Astrocyte (in vitro differentiated cells and primary cell): ENCODE results near the gene DHRS3. TPM values are rescaled to one million over a fixed set of nuclear protein-coding genes. Genes with fewer than 3 reads are reported as not detected.
A peak's percentile ranks its signal among the peaks of the same experiment; 100 is the strongest.

Experiments
- DNase-seq: peaks from one replicate; pipeline ENCODE4 v3.0.0-alpha.2; 2010; ENCODE audit warnings: low read depth
- FAIRE-seq: peaks from 2 replicates; lab custom pipeline; 2011; peaks lifted over from hg19 to GRCh38; lab: Jason Lieb, UNC
- H2AFZ ChIP-seq: 2 replicates; pipeline ENCODE4 v1.6.0; 2012; ENCODE audit warnings: low read depth, low read length, inconsistent platforms
- H3K27ac ChIP-seq: 2 replicates; pipeline ENCODE4 v1.5.1; 2011; ENCODE audit warnings: low read depth, low read length, inconsistent platforms
- H3K27me3 ChIP-seq: 2 replicates; pipeline ENCODE4 v1.6.0; 2011; ENCODE audit warnings: low read length, inconsistent platforms; ENCODE audit not compliant: insufficient read depth
- H3K36me3 ChIP-seq: 2 replicates; pipeline ENCODE4 v1.5.1; 2011; ENCODE audit warnings: low read length, inconsistent platforms; ENCODE audit not compliant: insufficient read depth
- H3K4me1 ChIP-seq: 2 replicates; pipeline ENCODE4 v1.5.1; 2011; ENCODE audit warnings: low read length, inconsistent platforms; ENCODE audit not compliant: insufficient read depth
- H3K4me2 ChIP-seq: 2 replicates; pipeline ENCODE4 v1.6.0; 2012; ENCODE audit warnings: low read length, inconsistent platforms
- H3K4me3 ChIP-seq: 2 replicates; pipeline ENCODE4 v1.5.1; 2011; ENCODE audit warnings: low read depth, mild to moderate bottlenecking, low read length, inconsistent platforms; ENCODE audit not compliant: insufficient read depth
- H3K79me2 ChIP-seq: 2 replicates; pipeline ENCODE4 v1.6.0; 2012; ENCODE audit warnings: mild to moderate bottlenecking, low read length, inconsistent platforms; ENCODE audit not compliant: insufficient read depth
- H3K9ac ChIP-seq: 2 replicates; pipeline ENCODE4 v1.6.0; 2012; ENCODE audit warnings: mild to moderate bottlenecking, low read length, inconsistent platforms
- H3K9me3 ChIP-seq: 2 replicates; pipeline ENCODE4 v1.5.1; 2012; ENCODE audit warnings: low read depth, mild to moderate bottlenecking, low read length, inconsistent platforms; ENCODE audit not compliant: insufficient read depth
- H4K20me1 ChIP-seq: 2 replicates; pipeline ENCODE4 v1.6.0; 2012; ENCODE audit warnings: low read length, inconsistent platforms; ENCODE audit not compliant: insufficient read depth
- H3K27ac Mint-ChIP-seq: one replicate; pipeline ENCODE4 v1.8.0; 2021; ENCODE audit warnings: mild to moderate bottlenecking, mixed read lengths; ENCODE audit not compliant: unreplicated experiment
- H3K27me3 Mint-ChIP-seq: one replicate; pipeline ENCODE4 v1.8.0; 2021; ENCODE audit warnings: low read depth, mixed read lengths; ENCODE audit not compliant: unreplicated experiment
- H3K36me3 Mint-ChIP-seq: one replicate; pipeline ENCODE4 v1.8.0; 2021; ENCODE audit warnings: low read depth, mixed read lengths; ENCODE audit not compliant: unreplicated experiment
- H3K4me1 Mint-ChIP-seq: one replicate; pipeline ENCODE4 v1.8.0; 2021; ENCODE audit warnings: low read depth, mixed read lengths; ENCODE audit not compliant: unreplicated experiment
- H3K4me3 Mint-ChIP-seq: one replicate; pipeline ENCODE4 v1.8.0; 2021; ENCODE audit warnings: mild to moderate bottlenecking, moderate library complexity, mixed read lengths; ENCODE audit not compliant: unreplicated experiment
- H3K9me3 Mint-ChIP-seq: one replicate; pipeline ENCODE4 v1.8.0; 2021; ENCODE audit warnings: mild to moderate bottlenecking, mixed read lengths; ENCODE audit not compliant: unreplicated experiment
- CTCF ChIP-seq: IDR thresholded peaks from 2 replicates; pipeline ENCODE4 v1.5.1; 2011; ENCODE audit warnings: low read depth, mild to moderate bottlenecking, inconsistent platforms, low read length, moderate library complexity; ENCODE audit not compliant: insufficient read depth
- EZH2 ChIP-seq: IDR thresholded peaks from 2 replicates; pipeline ENCODE4 v1.6.1; 2012; ENCODE audit warnings: mild to moderate bottlenecking, low read length, inconsistent platforms; ENCODE audit not compliant: insufficient read depth
- total RNA-seq: library from RNA; stranded (reverse); gene quantifications from 2 replicates; pipeline ENCODE4 v1.2.1, GENCODE V29; 2021

The DHRS3 gene
- total RNA-seq, 1 donor from 2014 or later = 3.4 TPM

GRCh38 chr1:12621346-12622335, 3.6 kb upstream of the DHRS3 start:
- Histone ChIP-seq H3K9me3 (no peaks in the 10 kb centered on the region), H3K36me3 (no peaks in the 10 kb centered on the region), H3K27ac (no peak overlapping the region), H4K20me1 (no peaks in the 10 kb centered on the region), H3K4me1 (peaks cover 26% of the 10 kb centered on the region), H3K9ac (no peak overlapping the region), H3K79me2 (peaks cover 9% of the 10 kb centered on the region), H3K27me3 (peaks cover 5% of the 10 kb centered on the region), H3K4me2 (peak overlapping the region; percentile 47), H3K4me3 (no peak overlapping the region), H2AFZ (peak overlapping the region; percentile 11)
- no peak for FAIRE-seq
- no peak for TF ChIP-seq EZH2
- no peak for TF ChIP-seq CTCF
- no peak overlapping the region for H3K27ac Mint-ChIP-seq
- DNase-seq = peak; percentile 42
- H3K4me1 Mint-ChIP-seq = peaks cover 15% of the 10 kb centered on the region
- peaks cover 25% of the 10 kb centered on the region for H3K27me3 Mint-ChIP-seq
- H3K4me3 Mint-ChIP-seq = no peak overlapping the region
- H3K9me3 Mint-ChIP-seq = no peaks in the 10 kb centered on the region
- no peaks in the 10 kb centered on the region for H3K36me3 Mint-ChIP-seq

GRCh38 chr1:12620931-12621330, 2.9 kb upstream of the DHRS3 start:
- Mint-ChIP-seq H3K27ac (no peak overlapping the region), H3K36me3 (no peaks in the 10 kb centered on the region), H3K4me1 (peaks cover 21% of the 10 kb centered on the region), H3K4me3 (no peak overlapping the region), H3K27me3 (peaks cover 25% of the 10 kb centered on the region), H3K9me3 (no peaks in the 10 kb centered on the region)
- Histone ChIP-seq H3K4me3 (no peak overlapping the region), H3K9me3 (no peaks in the 10 kb centered on the region), H2AFZ (no peak overlapping the region), H3K36me3 (no peaks in the 10 kb centered on the region), H4K20me1 (no peaks in the 10 kb centered on the region), H3K27ac (no peak overlapping the region), H3K4me2 (peak overlapping the region; percentile 95), H3K9ac (peak overlapping the region; percentile 21), H3K27me3 (peaks cover 5% of the 10 kb centered on the region), H3K4me1 (peaks cover 28% of the 10 kb centered on the region), H3K79me2 (peaks cover 16% of the 10 kb centered on the region)
- FAIRE-seq = no peak
- no peak for DNase-seq
- TF ChIP-seq CTCF (no peak), EZH2 (no peak)

GRCh38 chr1:12620488-12620865, 2.5 kb upstream of the DHRS3 start:
- H3K9ac ChIP-seq = peak overlapping the region; percentile 21
- H3K4me1 ChIP-seq = peaks cover 28% of the 10 kb centered on the region
- no peaks in the 10 kb centered on the region for H4K20me1 ChIP-seq
- H3K27ac ChIP-seq = no peak overlapping the region
- no peaks in the 10 kb centered on the region for H3K36me3 ChIP-seq
- peaks cover 5% of the 10 kb centered on the region for H3K27me3 ChIP-seq
- no peaks in the 10 kb centered on the region for H3K9me3 ChIP-seq
- no peak for DNase-seq
- FAIRE-seq = no peak
- no peaks in the 10 kb centered on the region for H3K36me3 Mint-ChIP-seq
- H3K4me3 Mint-ChIP-seq = no peak overlapping the region
- no peak overlapping the region for H3K4me3 ChIP-seq
- no peaks in the 10 kb centered on the region for H3K9me3 Mint-ChIP-seq
- H2AFZ ChIP-seq = no peak overlapping the region
- H3K27ac Mint-ChIP-seq = no peak overlapping the region
- H3K4me1 Mint-ChIP-seq = peaks cover 25% of the 10 kb centered on the region
- peaks cover 25% of the 10 kb centered on the region for H3K27me3 Mint-ChIP-seq
- TF ChIP-seq CTCF (no peak), EZH2 (no peak)
- peak overlapping the region; percentile 95 for H3K4me2 ChIP-seq
- peaks cover 21% of the 10 kb centered on the region for H3K79me2 ChIP-seq
